NCI-H146 treated with DMSO at 0.1 percent for 48 hours (cell line): ENCODE measurements around the gene TMEM150B.

ENCODE experiments used
- DNase-seq: peaks from one replicate; lab custom pipeline; 2025; ENCODE audit not compliant: unreplicated experiment; lab: John Stamatoyannopoulos, UW

The TMEM150B gene

DNA sequence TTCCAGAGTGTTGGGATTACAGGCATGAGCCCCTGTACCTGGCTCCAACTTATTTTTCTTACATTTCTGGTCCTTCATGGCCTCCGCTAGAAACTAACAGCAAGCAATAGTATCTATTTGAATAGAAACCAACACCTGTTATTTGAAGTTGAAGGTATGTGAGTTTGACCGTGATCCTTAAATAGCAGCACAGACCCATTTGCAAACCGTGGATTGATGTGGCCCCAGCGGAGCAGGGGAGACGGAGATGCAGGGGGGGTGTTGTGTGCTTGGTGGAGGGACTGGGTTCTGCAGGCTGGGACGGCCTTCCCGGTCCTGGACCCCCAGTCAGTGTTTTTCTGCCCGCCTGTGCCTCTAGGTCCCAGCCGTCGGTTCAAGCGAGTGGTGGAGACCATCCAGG, 16.9 kb downstream of the TMEM150B start:
- no peak for DNase-seq

DNA sequence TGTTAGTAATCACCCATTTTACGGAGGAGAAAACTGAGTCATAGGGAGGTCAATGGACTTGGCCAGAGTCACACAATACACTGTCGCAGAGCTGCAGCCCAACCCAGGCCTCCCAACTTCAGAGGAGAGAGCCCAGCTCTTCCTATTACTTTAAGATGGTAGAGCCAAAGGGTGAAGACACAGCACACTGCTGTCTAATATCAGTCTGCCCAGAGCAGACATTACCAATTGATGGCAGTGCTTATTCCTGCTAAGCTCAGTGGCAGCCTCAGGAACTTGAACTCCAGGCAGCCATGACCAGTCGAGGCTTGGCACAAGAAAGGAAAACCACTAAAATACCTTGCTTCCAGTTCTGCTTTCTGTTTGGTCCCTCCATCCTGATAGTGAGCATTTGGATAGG, 18.4 kb downstream of the TMEM150B start:
- DNase-seq, result no peak

DNA sequence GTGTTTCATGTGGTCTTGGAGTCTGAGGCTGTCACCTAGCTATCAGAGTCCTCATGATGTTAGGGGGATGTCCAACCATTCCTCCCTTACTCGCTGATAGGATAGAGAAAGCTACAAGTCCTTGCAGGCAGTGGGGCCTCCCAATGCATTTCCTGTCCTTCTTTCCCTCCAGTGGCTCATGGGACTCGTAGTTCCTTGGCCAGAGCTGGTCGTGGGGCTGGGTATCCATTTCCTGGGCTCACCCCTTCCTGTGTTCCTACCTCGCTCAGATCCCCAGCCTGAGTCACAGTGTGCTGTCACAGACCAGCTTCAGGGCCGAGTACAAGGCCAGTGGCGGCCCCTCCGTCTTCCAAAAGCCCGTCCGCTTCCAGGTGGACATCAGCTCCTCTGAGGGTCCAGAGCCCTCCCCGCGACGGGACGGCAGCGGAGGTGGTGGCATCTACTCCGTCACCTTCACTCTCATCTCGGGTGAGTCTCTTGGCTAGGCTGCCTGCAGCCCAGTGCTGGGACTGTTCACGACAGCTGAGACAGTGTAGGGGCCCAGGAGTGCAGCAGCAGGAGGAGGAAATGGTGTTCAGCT, 19.1 kb downstream of the TMEM150B start:
- no peak for DNase-seq

- no peak for DNase-seq
These were observed 19.6 kb downstream of the TMEM150B start for GRCh38 chr19:55305491-55305890.

GRCh38 chr19:55304980-55305379, 20.2 kb downstream of the TMEM150B start:
- DNase-seq, result no peak

- DNase-seq, result no peak
These were observed 20.7 kb downstream of the TMEM150B start for GRCh38 chr19:55304279-55304978.

GRCh38 chr19:55303477-55303876, 21.7 kb downstream of the TMEM150B start:
- DNase-seq, result no peak

GRCh38 chr19:55302318-55302703, 22.8 kb downstream of the TMEM150B start:
- DNase-seq, result no peak

- no peak for DNase-seq
These were observed 23.5 kb downstream of the TMEM150B start for GRCh38 chr19:55301459-55302317.

DNA sequence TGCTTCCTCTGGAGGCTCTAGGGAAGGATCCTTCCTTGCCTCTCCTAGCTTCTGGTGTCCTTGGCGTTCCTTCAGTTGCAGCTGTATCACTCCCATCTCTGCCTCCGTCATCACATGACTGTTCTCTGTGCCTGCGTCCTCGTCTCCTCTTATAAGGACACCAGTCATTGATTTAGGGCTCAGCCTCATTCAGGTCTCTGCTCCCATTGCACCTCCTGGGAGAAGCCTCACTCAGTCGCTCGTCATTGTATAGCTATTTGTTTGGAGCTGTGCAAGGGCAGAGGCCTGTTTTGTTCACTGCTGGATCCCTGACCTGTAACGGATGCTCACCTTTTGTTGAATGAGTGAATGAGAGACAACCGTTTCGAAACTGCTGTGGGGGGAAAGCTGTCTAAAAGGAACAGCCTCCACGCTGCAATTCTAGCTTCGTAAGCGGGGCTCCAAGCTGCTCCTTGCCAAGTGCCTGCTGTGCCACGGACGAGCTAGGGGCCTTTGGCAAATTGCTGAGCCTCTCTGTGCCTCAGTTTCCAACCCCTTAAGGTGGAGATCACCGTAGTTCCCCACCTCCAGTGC, 24.2 kb downstream of the TMEM150B start:
- DNase-seq, result no peak

GRCh38 chr19:55299991-55300390, 25.1 kb downstream of the TMEM150B start:
- no peak for DNase-seq

DNA sequence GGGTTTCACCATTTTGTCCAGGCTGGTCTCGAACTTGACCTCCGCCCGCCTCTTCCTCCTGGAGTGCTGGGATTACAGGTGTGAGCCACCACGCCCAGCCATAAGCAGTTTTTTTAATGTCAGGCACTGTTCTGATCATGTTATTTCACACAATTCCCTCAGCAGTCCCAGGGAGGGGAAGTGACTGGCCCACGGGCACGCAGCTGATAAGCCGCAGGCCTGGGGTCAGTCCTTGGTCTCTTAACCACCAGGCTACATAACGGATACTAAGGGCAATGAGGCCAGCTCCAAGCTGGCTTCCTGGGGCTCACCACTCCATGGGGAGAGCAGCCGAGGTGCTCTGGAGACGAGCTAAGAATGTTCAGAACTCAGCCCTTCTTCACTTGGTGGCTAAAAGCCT, 27.9 kb downstream of the TMEM150B start:
- DNase-seq, result no peak

DNA sequence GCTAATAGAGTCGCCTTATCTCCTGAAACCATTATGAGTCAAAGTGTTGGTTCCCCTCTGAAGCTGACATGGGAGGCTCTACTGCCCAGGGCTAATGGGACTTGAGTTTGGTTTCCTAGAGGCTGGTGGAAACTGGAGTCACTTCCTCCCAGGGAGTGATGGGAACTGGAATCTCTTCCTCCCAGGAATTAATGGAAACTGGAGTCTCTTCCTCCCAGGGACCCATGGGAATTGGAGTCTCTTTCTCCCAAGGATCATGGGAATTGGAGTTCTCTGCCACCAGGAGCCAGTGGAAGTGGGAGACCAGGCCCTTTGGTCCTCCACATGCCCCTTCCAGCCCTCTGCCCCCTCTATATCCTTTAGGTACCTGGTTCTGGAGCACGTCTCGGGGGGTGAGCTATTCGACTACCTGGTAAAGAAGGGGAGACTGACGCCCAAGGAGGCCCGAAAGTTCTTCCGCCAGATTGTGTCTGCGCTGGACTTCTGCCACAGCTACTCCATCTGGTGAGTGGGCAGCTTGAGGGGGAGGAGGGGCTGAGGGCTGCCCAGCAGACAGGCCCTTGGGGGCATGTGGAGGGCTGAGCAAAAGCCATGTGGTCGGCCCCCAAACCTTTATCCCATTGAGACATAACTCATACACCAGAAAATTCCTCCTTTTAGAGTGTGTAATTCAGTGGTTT, 35.9 kb downstream of the TMEM150B start:
- no peak for DNase-seq

DNA sequence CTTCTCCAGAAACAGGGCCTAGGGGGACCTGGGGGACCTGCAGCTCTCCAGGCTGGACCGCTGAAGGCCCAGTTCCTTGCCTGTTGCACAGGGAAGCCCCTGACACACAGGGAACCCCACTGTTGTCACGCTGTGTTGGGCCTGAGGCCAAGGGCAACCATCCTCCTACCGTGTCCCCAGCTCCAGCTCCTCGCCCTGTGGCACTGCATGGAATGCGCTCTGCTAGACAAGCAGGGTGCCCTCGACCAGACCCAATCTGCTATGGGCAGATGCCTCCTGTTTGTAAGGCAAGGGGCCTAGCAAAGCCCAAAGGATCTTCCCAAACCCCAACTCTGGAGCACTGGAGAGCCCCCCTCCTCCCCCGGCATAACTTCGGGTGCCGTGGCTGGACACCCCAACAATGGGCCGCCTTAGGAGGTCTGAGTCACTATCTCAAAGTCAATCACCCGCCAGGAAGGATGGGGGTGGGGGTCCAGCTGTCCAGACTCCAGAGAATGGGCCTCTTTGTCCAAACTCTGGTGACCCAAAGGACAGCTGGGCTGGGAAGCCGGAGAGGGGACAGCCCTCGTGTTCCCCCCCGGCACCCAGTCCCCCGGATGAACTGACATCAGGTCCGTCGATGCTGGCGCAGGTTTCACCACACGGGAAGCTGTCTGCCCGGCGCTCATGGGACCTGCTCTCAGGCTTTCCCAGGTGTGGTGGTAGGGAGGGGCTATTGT, 37.6 kb downstream of the TMEM150B start:
- DNase-seq, result no peak

GRCh38 chr19:55285229-55285890, 39.8 kb downstream of the TMEM150B start:
- DNase-seq, result no peak

GRCh38 chr19:55284405-55285058, 40.6 kb downstream of the TMEM150B start:
- DNase-seq, result peak; percentile 20

- DNase-seq, result peak; percentile 60
These were observed 41.4 kb downstream of the TMEM150B start, which contains the start of gene BRSK1 for GRCh38 chr19:55283548-55284377. BRSK1 (plus strand) TSS chr19:55283997; CDS start chr19:55284443, 446 bp downstream.
